HG03139 (cell line): ENCODE results near the gene KCNH3.
"Not testable (repeated sequence)": the region's sequence is repeated elsewhere in the genome, so short reads cannot be mapped to it uniquely, and the experiment has no call there.

ENCODE experiments used
- ATAC-seq: cut with Tn5 transposase; IDR thresholded peaks from one replicate; pipeline ENCODE4 v1.9.1; 2021; ENCODE audit not compliant: unreplicated experiment

KCNH3 gene

DNA sequence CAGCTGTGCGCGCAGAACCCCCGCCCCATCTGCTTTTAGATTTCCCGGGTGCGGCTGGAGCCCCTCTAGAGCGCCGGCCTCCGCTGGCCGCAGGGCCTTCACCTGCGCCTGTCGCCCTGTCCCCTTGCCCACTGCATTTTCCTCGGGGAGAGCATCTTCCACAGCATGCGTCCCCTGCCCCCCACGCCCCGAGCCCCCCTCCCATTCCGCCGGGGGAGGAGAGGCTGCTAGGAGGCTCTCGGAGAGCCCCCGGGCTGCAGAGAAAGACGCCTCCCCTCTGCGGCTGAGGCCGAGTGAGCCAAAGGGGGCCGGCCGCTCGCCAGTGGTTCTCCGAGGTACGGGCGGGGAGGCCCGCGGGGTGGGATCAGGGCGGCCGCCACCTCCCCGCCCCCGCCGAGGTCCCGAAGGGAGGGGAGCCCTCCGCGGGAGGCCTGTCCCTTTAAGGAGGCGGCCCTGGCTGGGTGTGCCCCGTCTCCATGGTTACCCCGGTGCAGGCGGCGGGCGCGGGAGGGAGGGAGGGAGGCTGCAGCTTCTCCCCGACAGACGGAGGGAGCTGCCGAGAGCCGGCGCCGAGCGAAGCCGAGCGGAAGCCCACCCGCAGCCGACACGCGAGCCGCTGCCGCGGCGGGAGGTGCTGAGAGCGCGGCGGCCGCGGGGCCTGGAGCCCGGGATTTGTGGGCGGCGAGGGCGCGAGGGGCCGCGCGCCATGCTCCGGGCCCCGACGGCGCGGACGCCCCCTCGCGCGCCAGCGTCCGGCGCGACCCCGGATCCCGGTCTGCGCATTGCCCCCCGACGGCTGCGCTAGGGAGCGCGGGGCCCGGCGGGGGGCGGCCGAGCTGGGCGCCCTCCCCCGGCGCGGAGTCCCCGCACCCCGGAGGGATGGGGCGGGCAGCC is at the start of gene KCNH3:
TSS of gene KCNH3 (plus strand) at position 521 of the 894 bp plus-strand sequence. CDS start 387 bp downstream, outside the sequence.
- ATAC-seq: no peak

DNA sequence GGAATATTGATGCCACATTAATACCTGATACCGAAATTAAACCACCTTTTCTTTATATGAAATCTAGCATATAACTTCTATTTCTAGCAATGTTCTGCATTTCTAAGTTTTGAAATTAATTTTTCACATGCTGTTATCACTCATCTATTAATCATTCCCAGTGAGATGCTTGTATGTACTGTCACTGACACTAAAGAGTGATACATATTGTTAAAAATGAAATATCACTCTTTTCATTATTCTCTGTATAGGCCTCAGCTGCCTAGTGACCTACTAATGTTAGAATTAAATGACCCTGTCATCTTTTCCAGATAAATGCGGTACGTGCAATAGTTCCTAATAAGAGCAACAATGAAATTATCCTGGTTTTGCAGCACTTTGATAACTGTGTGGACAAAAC is 49.7 kb upstream of the KCNH3 start:
- no peak for ATAC-seq

- no peak for ATAC-seq
Measured at GRCh38 chr12:49489720-49490119, 49.1 kb upstream of the KCNH3 start.

DNA sequence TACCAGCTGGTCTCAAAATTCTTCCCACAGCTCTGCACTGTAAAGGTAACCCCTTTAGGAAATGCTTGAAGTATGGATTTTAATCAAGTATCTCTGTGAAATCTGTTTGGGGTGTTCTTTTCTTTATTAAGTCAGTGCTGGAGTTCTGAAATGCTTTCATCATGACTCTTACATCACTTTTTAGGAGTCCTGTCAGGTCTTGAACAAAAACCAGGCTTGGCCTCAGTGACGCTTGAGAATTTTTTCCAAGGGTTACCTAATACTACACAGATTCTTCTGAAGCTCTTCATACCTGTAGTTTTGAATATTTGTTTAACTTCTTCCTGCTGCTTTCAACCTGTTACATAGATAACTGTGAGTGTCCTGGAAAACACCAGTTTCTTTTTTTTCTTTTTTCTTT is 47.0 kb upstream of the KCNH3 start:
- ATAC-seq: no peak

- no peak for ATAC-seq
Measured at GRCh38 chr12:49493900-49494299, 44.9 kb upstream of the KCNH3 start.

DNA sequence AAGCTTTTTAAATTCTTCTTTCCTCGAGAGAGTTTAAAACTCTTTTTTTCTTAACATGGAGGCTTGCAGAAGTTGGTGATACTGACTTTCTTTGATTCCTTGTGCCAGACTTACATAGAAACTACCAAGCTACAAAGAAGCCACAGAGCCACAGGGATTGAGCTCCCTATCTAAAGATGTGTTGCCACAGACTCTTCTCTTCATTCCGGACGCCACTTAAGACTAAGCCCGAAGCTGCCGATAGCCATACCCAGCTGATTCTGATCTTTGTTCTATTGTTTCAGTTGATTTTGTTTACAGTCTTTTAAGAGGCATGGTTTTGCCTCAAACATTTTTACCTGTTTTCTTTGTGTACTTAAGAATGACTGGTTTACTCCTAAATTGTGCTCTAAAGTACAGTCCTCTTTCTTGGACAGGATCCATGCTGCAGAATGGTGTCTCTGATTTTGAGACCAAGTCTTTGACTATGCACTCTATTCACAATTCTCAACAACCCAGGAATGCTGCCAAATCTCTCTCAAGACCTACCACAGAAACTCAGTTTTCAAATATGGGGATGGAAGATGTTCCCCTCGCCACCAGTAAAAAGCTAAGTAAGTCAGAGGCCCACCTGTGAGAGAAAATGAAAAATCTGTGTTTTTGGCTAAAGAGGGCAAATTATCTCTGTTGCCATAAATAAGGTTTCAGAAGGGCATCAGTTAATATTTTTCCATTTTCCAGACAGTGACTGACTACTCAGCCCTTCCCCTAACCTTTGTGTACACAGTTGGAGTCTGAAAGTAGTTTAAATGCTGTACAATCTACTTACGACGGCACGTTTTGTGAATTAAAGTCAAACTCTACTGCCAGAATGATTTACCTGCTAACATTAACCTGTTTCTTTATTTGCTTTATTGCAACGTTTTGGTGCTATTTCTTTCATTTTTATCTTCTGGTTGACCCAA is 42.1 kb upstream of the KCNH3 start:
- no peak for ATAC-seq

- no peak for ATAC-seq
Measured at GRCh38 chr12:49501895-49502294, 36.9 kb upstream of the KCNH3 start.

DNA sequence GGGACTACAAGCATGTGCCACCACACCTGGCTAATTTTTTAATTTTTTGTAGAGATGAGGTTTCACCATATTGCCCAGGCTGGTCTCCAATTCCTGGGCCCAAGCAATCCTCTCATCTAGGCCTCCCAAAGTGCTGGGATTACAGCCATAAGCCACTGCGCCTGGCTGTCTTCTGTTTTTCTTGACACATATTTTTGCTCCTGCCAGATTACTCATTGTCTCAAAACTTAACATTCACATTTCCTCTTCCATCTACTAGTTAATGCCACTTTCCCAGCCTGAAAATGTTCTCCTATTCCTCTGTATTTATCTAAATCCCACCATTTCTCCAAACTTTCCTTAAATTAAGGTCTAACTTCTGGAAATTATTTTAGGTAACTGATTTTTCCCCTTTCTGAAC is 36.2 kb upstream of the KCNH3 start:
- no peak for ATAC-seq

GRCh38 chr12:49503674-49504180 is 35.1 kb upstream of the KCNH3 start:
- no peak for ATAC-seq

DNA sequence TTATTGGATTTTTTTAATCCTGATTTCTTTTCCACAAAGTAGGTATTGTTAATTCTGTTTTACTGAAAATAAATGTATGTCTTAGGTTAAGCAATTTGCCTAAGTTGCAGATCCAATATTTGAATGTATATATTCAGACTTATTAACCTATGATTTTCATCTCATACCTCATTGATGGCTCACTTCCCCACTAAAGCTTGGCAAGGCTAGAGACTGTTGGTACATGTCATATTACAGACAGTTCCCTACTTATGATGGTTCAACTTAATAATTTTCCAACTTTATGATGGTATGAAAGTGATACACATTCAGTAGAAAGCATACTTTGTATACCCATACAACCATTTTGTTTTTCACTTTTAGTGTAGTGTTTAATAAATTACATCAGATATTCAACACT is 33.2 kb upstream of the KCNH3 start:
- ATAC-seq: no peak

- no peak for ATAC-seq
Measured at GRCh38 chr12:49507139-49507538, 31.7 kb upstream of the KCNH3 start.

DNA sequence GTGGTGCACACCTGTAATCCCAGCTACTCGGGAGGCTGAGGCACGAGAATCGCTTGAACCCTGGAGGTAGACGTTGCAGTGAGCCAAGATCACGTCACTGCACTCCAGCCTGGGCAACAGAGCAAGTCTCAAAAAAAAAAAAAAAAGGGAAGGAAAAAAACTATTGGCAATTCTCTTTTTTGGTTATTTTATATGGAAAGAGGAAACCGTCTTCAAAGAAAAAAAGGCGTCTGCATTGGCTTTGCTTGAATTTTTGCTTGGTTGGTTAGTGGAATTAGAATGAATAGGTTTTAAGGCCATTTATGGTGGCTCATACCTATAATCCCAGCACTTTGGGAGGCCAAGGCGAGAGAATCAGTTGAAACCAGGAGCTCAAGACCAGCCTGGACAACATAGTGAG is 29.1 kb upstream of the KCNH3 start:
- not testable (repeated sequence) for ATAC-seq

- no peak for ATAC-seq
Measured at GRCh38 chr12:49511410-49511809, 27.4 kb upstream of the KCNH3 start.

- no peak for ATAC-seq
Measured at GRCh38 chr12:49512546-49512945, 26.3 kb upstream of the KCNH3 start.

- no peak for ATAC-seq
Measured at GRCh38 chr12:49515266-49515665, 23.6 kb upstream of the KCNH3 start.

DNA sequence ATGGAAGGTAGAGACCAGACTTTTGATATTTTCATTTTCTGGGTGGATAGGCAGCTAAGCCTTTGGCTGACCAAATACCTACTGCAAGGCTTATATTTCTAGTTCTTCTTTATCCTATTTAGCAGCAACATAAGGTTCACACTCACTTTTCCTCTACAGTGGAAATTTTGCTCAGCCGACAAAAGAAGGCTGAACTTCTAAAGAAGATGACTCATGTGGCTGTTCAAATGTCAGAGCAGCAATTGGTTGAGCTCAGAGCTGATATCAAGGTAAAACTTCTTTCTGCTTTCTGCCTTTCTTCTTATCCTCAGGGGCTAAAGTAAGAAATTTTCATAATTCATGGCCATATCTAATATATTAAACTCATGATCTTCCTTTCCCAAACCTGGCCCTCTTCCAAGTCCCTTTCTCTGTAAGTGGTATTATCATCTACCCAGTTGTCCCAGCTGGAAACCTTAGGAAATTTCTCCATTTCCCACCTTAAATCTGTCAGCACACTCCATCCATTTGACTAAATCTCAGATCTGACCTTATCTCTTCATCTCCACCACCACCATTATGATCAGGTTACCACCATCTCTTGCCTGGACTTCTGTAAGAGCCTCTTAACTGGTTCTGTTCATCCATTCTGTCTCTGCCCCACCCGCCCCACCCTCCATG is 19.8 kb upstream of the KCNH3 start:
- no peak for ATAC-seq

GRCh38 chr12:49519574-49519936 is 19.3 kb upstream of the KCNH3 start:
- ATAC-seq: no peak

DNA sequence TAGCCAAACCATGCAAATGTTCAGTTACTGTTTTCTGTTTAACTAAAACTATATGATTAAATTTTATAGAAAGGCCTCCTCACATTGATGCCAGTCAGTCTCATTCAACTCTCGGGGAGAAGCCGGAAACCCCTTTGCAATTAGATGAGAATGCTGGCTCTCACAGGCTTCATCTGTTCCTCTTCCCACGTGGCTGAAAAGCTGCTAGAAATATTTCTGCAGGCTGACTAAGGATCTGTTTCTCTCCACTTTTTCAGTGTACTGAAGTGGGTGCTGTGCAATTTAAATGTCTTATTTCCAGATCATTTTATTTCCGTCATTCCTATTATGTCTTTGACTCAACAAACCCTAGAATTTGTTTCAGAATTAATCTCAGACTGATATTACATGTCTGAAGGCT is 17.4 kb upstream of the KCNH3 start:
- no peak for ATAC-seq

DNA sequence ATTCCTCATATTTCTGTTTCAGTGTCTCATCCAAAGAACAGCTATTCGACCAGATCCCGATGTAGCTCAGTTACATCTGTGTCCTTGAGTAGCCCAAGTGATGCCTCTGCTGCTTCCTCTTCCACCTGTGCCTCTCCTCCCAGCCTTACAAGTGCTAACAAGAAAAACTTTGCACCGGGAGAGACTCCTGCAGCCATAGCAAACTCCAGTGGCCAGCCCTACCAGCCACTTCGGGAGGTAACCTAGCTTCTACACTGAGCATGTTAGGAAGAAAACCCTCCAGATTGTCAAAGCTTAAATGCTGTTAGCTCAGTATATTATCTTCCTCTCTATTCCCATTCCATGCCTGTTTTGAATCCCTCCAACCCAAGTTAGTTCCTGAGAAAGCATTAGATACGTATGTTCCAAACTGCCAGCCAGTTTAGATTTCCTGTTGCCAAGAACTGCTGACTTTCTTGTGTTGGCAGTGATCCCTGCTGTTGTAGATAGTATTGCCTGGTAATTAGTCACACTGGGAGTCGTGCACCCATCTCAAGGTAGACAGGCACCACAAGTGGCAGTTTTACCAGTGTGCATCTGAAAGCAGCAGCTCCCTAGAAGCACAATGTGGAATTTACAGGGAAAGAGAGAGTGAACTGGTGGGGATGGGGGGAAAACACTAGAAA is 14.0 kb upstream of the KCNH3 start:
- ATAC-seq: no peak

DNA sequence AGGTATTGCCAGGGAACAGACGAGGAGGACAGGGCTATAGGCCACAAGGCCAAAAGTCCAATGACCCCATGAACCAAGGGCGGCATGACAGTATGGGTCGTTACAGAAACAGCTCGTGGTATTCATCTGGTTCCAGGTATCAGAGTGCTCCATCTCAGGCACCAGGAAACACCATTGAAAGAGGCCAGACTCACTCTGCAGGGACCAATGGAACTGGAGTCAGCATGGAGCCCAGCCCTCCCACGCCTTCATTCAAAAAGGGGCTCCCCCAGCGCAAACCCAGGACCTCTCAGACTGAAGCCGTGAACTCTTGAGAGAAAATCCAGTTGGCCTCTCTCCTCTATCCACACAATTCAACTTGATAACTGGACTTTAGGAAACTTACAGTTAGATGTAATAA is 12.9 kb upstream of the KCNH3 start:
- no peak for ATAC-seq
